ENCODE measurements around the gene PCDH9.

PCDH9 gene

GRCh38 chr13:66803808-66804456, 426.2 kb downstream of the PCDH9 start:
- TF ChIP-seq REST (IDR thresholded peaks at IDR 0.05; ENCODE audit: insufficient read depth in 1 of 2, low read depth in 2 of 2, low read length in 2 of 2) (no peak), TAF1 (IDR thresholded peaks at IDR 0.05; ENCODE audit: borderline replicate concordance, insufficient read depth, low read length) (no peak), FOXP2 (optimal IDR thresholded peaks at IDR 0.05; ENCODE audit: borderline replicate concordance, extremely low read depth, extremely low read length, insufficient read depth) (no peak), SIN3A (IDR thresholded peaks at IDR 0.05; ENCODE audit: borderline replicate concordance, insufficient read depth, low read length) (no peak), POLR2AphosphoS5 (IDR thresholded peaks at IDR 0.05; ENCODE audit: low read depth, low read length) (no peak)

- no peak for TF ChIP-seq FOXP2 (optimal IDR thresholded peaks at IDR 0.05; ENCODE audit: borderline replicate concordance, extremely low read depth, extremely low read length, insufficient read depth)
- no peak for TF ChIP-seq REST (IDR thresholded peaks at IDR 0.05; ENCODE audit: insufficient read depth in 1 of 2, low read depth in 2 of 2, low read length in 2 of 2)
- TF ChIP-seq TAF1 (IDR thresholded peaks at IDR 0.05; ENCODE audit: borderline replicate concordance, insufficient read depth, low read length): no peak
- no peak for TF ChIP-seq SIN3A (IDR thresholded peaks at IDR 0.05; ENCODE audit: borderline replicate concordance, insufficient read depth, low read length)
- TF ChIP-seq POLR2AphosphoS5 (IDR thresholded peaks at IDR 0.05; ENCODE audit: low read depth, low read length): no peak
Observed at GRCh38 chr13:66803013-66803807, 426.9 kb downstream of the PCDH9 start.

- TF ChIP-seq FOXP2 (optimal IDR thresholded peaks at IDR 0.05; ENCODE audit: borderline replicate concordance, extremely low read depth, extremely low read length, insufficient read depth) (no peak), POLR2AphosphoS5 (IDR thresholded peaks at IDR 0.05; ENCODE audit: low read depth, low read length) (no peak), SIN3A (IDR thresholded peaks at IDR 0.05; ENCODE audit: borderline replicate concordance, insufficient read depth, low read length) (no peak), TAF1 (IDR thresholded peaks at IDR 0.05; ENCODE audit: borderline replicate concordance, insufficient read depth, low read length) (no peak)
Observed at GRCh38 chr13:66795636-66796035, 434.5 kb downstream of the PCDH9 start.

- no peak for TF ChIP-seq TAF1 (IDR thresholded peaks at IDR 0.05; ENCODE audit: borderline replicate concordance, insufficient read depth, low read length)
Observed at GRCh38 chr13:66794340-66795031, 435.6 kb downstream of the PCDH9 start.

DNA sequence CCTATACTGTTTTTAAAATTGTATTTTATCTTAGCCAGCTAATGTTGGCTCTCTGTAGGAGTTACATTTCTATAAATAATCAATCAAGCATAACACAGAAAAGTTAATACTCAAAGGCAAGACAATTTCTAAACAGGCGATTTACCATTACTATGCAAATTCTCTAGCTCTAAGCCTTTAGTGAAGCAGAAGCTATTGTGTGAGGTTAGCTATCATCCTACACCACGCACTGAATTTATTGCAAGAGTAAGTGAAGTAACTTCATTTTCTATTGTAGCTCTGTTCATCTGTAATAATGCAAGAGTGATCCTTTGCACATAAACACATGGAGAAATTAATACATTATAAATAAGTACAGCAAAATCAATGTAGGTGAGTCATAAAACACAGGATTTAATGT, 439.3 kb downstream of the PCDH9 start:
- TF ChIP-seq FOXP2 (optimal IDR thresholded peaks at IDR 0.05; ENCODE audit: borderline replicate concordance, extremely low read depth, extremely low read length, insufficient read depth): no peak
- no peak for TF ChIP-seq REST (IDR thresholded peaks at IDR 0.05; ENCODE audit: insufficient read depth in 1 of 2, low read depth in 2 of 2, low read length in 2 of 2)
- TF ChIP-seq SIN3A (IDR thresholded peaks at IDR 0.05; ENCODE audit: borderline replicate concordance, insufficient read depth, low read length): no peak
- no peak for TF ChIP-seq TAF1 (IDR thresholded peaks at IDR 0.05; ENCODE audit: borderline replicate concordance, insufficient read depth, low read length)
- no peak for TF ChIP-seq POLR2AphosphoS5 (IDR thresholded peaks at IDR 0.05; ENCODE audit: low read depth, low read length)
